ENCODE results near the gene PNPLA3. TPM values are rescaled to one million over a fixed set of nuclear protein-coding genes. Genes with fewer than 3 reads are reported as not detected.
A peak's percentile ranks its signal among the peaks of the same experiment; 100 is the strongest.

The PNPLA3 gene
- total RNA-seq, 1 experiment from 2014 or later: 4.9 TPM

DNA sequence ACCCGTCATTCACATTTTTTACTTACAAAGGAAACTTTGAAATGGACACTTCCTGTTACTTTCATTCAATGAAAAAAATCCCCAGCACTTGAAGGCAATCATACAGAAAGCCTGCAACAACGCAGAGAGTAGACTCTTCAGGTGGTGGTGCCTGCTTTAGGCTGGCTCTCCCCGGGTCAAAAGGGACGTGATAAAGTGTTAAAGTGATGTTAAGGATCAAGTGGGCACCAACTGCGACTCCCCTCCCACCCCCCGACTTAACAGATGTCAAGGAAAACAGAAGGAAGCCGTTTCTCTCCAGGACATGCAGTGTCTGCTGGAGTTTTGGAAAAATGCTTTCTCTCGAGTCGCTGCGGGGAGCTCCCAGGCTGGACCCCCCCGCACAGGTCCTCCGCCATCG lies 414 bp upstream of the PNPLA3 start:
- ChIA-PET CTCF (interaction anchor here (1.0 kb wide), 1 partner anchor 23 kb away, joined by 5 read pairs; no protein-coding TSS in a partner anchor), POLR2A (no interaction called here)
- peaks cover 17% of the 10 kb centered on the region for H3K4me1 ChIP-seq (ENCODE audit: control insufficient read depth, insufficient read depth, low read length)
- TF ChIP-seq POLR2AphosphoS5 (IDR thresholded peaks at IDR 0.05; ENCODE audit: low read depth, low read length) (no peak), TCF7L2 (IDR thresholded peaks at IDR 0.05; ENCODE audit: low read depth, low read length) (no peak)
- TF ChIP-seq, protein P1, sequence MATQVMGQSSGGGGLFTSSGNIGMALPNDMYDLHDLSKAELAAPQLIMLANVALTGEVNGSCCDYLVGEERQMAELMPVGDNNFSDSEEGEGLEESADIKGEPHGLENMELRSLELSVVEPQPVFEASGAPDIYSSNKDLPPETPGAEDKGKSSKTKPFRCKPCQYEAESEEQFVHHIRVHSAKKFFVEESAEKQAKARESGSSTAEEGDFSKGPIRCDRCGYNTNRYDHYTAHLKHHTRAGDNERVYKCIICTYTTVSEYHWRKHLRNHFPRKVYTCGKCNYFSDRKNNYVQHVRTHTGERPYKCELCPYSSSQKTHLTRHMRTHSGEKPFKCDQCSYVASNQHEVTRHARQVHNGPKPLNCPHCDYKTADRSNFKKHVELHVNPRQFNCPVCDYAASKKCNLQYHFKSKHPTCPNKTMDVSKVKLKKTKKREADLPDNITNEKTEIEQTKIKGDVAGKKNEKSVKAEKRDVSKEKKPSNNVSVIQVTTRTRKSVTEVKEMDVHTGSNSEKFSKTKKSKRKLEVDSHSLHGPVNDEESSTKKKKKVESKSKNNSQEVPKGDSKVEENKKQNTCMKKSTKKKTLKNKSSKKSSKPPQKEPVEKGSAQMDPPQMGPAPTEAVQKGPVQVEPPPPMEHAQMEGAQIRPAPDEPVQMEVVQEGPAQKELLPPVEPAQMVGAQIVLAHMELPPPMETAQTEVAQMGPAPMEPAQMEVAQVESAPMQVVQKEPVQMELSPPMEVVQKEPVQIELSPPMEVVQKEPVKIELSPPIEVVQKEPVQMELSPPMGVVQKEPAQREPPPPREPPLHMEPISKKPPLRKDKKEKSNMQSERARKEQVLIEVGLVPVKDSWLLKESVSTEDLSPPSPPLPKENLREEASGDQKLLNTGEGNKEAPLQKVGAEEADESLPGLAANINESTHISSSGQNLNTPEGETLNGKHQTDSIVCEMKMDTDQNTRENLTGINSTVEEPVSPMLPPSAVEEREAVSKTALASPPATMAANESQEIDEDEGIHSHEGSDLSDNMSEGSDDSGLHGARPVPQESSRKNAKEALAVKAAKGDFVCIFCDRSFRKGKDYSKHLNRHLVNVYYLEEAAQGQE (IDR thresholded peaks at IDR 0.05; ENCODE audit: insufficient read depth in 1 of 2, low read depth in 2 of 2, low read length in 1 of 2): no peak
- intact Hi-C loops (cut with micrococcal nuclease; ENCODE audit: unreplicated experiment) (no loop called here), in situ Hi-C loops (cut with HindIII; ENCODE audit: low pct_unique_long_range_greater_than_20kb, low sequenced_read_pairs) (no loop called here)
- peak; percentile 3; the same call in 1 of the 2 replicates for ATAC-seq
- peak overlapping the region; percentile 75; the same call in 1 of the 2 replicates for H3K27ac ChIP-seq (ENCODE audit: low read length)
- H3K27me3 ChIP-seq (ENCODE audit: control insufficient read depth, insufficient read depth, low read length): no peaks in the 10 kb centered on the region
- no peaks in the 10 kb centered on the region for H3K9me3 ChIP-seq (ENCODE audit: control insufficient read depth, insufficient read depth, low read depth, low read length)
- DNase-seq (ENCODE audit: low read depth, low spot score): no peak
- H3K36me3 ChIP-seq (ENCODE audit: control insufficient read depth, insufficient read depth, low read length): no peaks in the 10 kb centered on the region; the same call in 1 of the 2 replicates
- H3K4me3 ChIP-seq (ENCODE audit: low read depth in 2 of 2, low read length in 2 of 2): peak overlapping the region; percentile 30 to 42
- BruUV-seq (replicated peaks): no TSS peak

DNA sequence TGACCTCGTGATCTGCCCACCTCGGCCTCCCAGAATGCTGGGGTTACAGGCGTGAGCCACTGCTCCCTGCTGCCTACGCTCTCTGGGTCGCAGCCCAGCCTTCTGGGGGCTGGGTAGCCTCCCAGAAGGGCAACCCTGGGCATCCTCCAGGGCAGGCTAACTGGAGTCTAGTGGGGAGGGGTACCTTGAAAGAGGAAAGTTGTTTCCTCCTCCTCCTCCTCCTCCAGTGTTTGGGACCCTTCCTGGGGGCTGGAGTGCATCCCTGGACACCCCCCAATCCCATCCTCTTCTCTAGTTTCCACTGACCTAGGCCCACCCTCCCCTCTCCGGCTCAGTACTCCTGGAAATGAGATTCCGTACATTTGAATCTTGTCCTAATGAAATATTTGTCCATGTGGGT lies 1.3 kb downstream of the PNPLA3 start:
- no peaks in the 10 kb centered on the region for H3K27me3 ChIP-seq (ENCODE audit: control insufficient read depth, insufficient read depth, low read length)
- no peak for DNase-seq (ENCODE audit: low read depth, low spot score)
- in situ Hi-C loops (cut with HindIII; ENCODE audit: low pct_unique_long_range_greater_than_20kb, low sequenced_read_pairs) (no loop called here), intact Hi-C loops (cut with micrococcal nuclease; ENCODE audit: unreplicated experiment) (no loop called here)
- no peak for ATAC-seq
- H3K27ac ChIP-seq (ENCODE audit: low read length): no peak overlapping the region
- peaks cover 17% of the 10 kb centered on the region for H3K4me1 ChIP-seq (ENCODE audit: control insufficient read depth, insufficient read depth, low read length)
- peak overlapping the region; percentile 57 for H3K4me3 ChIP-seq (ENCODE audit: low read depth in 2 of 2, low read length in 2 of 2)
- no TSS peak for BruUV-seq (replicated peaks)
- TF ChIP-seq, protein P1 (IDR thresholded peaks at IDR 0.05; ENCODE audit: insufficient read depth in 1 of 2, low read depth in 2 of 2, low read length in 1 of 2): no peak
- TF ChIP-seq TCF7L2 (IDR thresholded peaks at IDR 0.05; ENCODE audit: low read depth, low read length) (no peak), SIN3A (IDR thresholded peaks at IDR 0.05; ENCODE audit: borderline replicate concordance, insufficient read depth, low read depth, low read length) (no peak), POLR2AphosphoS5 (IDR thresholded peaks at IDR 0.05; ENCODE audit: low read depth, low read length) (no peak)
- TF ChIP-seq, protein P2, sequence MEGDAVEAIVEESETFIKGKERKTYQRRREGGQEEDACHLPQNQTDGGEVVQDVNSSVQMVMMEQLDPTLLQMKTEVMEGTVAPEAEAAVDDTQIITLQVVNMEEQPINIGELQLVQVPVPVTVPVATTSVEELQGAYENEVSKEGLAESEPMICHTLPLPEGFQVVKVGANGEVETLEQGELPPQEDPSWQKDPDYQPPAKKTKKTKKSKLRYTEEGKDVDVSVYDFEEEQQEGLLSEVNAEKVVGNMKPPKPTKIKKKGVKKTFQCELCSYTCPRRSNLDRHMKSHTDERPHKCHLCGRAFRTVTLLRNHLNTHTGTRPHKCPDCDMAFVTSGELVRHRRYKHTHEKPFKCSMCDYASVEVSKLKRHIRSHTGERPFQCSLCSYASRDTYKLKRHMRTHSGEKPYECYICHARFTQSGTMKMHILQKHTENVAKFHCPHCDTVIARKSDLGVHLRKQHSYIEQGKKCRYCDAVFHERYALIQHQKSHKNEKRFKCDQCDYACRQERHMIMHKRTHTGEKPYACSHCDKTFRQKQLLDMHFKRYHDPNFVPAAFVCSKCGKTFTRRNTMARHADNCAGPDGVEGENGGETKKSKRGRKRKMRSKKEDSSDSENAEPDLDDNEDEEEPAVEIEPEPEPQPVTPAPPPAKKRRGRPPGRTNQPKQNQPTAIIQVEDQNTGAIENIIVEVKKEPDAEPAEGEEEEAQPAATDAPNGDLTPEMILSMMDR (IDR thresholded peaks at IDR 0.05): no peak
- ChIA-PET CTCF (interaction anchor here (0.7 kb wide), 1 partner anchor 258 kb away, joined by 4 read pairs; no protein-coding TSS in a partner anchor), POLR2A (no interaction called here)
- no peaks in the 10 kb centered on the region for H3K9me3 ChIP-seq (ENCODE audit: control insufficient read depth, insufficient read depth, low read depth, low read length)
- no peaks in the 10 kb centered on the region; the same call in 1 of the 2 replicates for H3K36me3 ChIP-seq (ENCODE audit: control insufficient read depth, insufficient read depth, low read length)

Measured in Panc1 (cell line).